Right kidney (tissue), 1 donor: ENCODE data around the gene CNOT6L.
"Not testable (repeated sequence)": the region's sequence is repeated elsewhere in the genome, so short reads cannot be mapped to it uniquely, and the experiment has no call there.

Source experiments
- DNase-seq: peaks from one replicate; pipeline ENCODE4 v3.0.0-alpha.2; 2016

Gene CNOT6L

GRCh38 chr4:77782102-77782835 is 36.9 kb downstream of the CNOT6L start:
- no peak for DNase-seq

GRCh38 chr4:77780762-77781161 is 38.4 kb downstream of the CNOT6L start:
- not testable (repeated sequence) for DNase-seq

- DNase-seq = no peak
Measured at GRCh38 chr4:77777135-77777807, 41.9 kb downstream of the CNOT6L start.

GRCh38 chr4:77776182-77777134 is 42.7 kb downstream of the CNOT6L start:
- DNase-seq = no peak

GRCh38 chr4:77773101-77773500 is 46.1 kb downstream of the CNOT6L start:
- DNase-seq = no peak

GRCh38 chr4:77771566-77771965 is 47.6 kb downstream of the CNOT6L start:
- DNase-seq = no peak

GRCh38 chr4:77765720-77766119 is 53.4 kb downstream of the CNOT6L start:
- no peak for DNase-seq

- DNase-seq = no peak
Measured at GRCh38 chr4:77762531-77762930, 56.6 kb downstream of the CNOT6L start.

GRCh38 chr4:77761595-77761994 is 57.6 kb downstream of the CNOT6L start:
- DNase-seq = no peak

GRCh38 chr4:77758804-77759203 is 60.4 kb downstream of the CNOT6L start:
- DNase-seq = no peak

- DNase-seq = no peak
Measured at GRCh38 chr4:77751764-77752163, 67.4 kb downstream of the CNOT6L start.

- DNase-seq = no peak
Measured at GRCh38 chr4:77745792-77746191, 73.4 kb downstream of the CNOT6L start.

- no peak for DNase-seq
Measured at GRCh38 chr4:77742054-77742453, 77.1 kb downstream of the CNOT6L start.

GRCh38 chr4:77740480-77740879 is 78.7 kb downstream of the CNOT6L start:
- no peak for DNase-seq

- DNase-seq = no peak
Measured at GRCh38 chr4:77734928-77735327, 84.2 kb downstream of the CNOT6L start.

GRCh38 chr4:77731656-77732055 is 87.5 kb downstream of the CNOT6L start:
- no peak for DNase-seq

- no peak for DNase-seq
Measured at GRCh38 chr4:77728420-77728819, 90.7 kb downstream of the CNOT6L start.

- DNase-seq = no peak
Measured at GRCh38 chr4:77721073-77721472, 98.1 kb downstream of the CNOT6L start.

GRCh38 chr4:77718500-77718899 is 100.7 kb downstream of the CNOT6L start:
- DNase-seq = not testable (repeated sequence)

GRCh38 chr4:77715414-77716290 is 103.5 kb downstream of the CNOT6L start:
- no peak for DNase-seq

- no peak for DNase-seq
Measured at GRCh38 chr4:77714514-77714913, 104.7 kb downstream of the CNOT6L start.

- DNase-seq = no peak
Measured at GRCh38 chr4:77713884-77714283, 105.3 kb downstream of the CNOT6L start.
